Progenitor cell of endocrine pancreas (in vitro differentiated cells): ENCODE data around the gene STX19. TPM values are rescaled to one million over a fixed set of nuclear protein-coding genes. Genes with fewer than 3 reads are reported as not detected.
"Not testable (repeated sequence)": the region's sequence is repeated elsewhere in the genome, so short reads cannot be mapped to it uniquely, and the experiment has no call there.

Experiments used
- DNase-seq: peaks from one replicate; pipeline ENCODE4 v3.0.0; 2021; ENCODE audit warnings: low spot score; ENCODE audit not compliant: unreplicated experiment
- H3K27ac Mint-ChIP-seq: 2 replicates; pipeline ENCODE4 v1.8.0; 2021; ENCODE audit warnings: mild to moderate bottlenecking, moderate library complexity, mixed read lengths
- H3K27me3 Mint-ChIP-seq: 2 replicates; pipeline ENCODE4 v1.8.0; 2021; ENCODE audit warnings: mixed read lengths
- H3K36me3 Mint-ChIP-seq: 2 replicates; pipeline ENCODE4 v1.8.0; 2022; ENCODE audit warnings: mixed read lengths; ENCODE audit not compliant: insufficient read depth
- H3K4me1 Mint-ChIP-seq: 2 replicates; pipeline ENCODE4 v1.8.0; 2021; ENCODE audit warnings: low read depth, mixed read lengths
- H3K4me3 Mint-ChIP-seq: 2 replicates; pipeline ENCODE4 v1.8.0; 2021; ENCODE audit warnings: low read depth, mild to moderate bottlenecking, moderate library complexity, mixed read lengths
- H3K9me3 Mint-ChIP-seq: 2 replicates; pipeline ENCODE4 v1.8.0; 2021; ENCODE audit warnings: low read depth, mixed read lengths
- CTCF ChIP-seq: fragments of 200-600 bp; sonication (generic); IDR thresholded peaks from one replicate; pipeline ENCODE4 v1.5.0; 2021; ENCODE audit warnings: antibody characterized with exemption, mild to moderate bottlenecking; ENCODE audit not compliant: unreplicated experiment
- total RNA-seq: library from RNA; stranded (reverse); gene quantifications from 2 replicates; pipeline ENCODE4 v1.2.1, GENCODE V29; 2021

Gene STX19
- total RNA-seq, 1 donor from 2014 or later = not detected

GRCh38 chr3:94062513-94063404 lies 34.4 kb upstream of the STX19 start, which contains the start of the genes DHFR2 and NSUN3:
Gene DHFR2, minus strand, starts transcription at chr3:94062916. Its CDS starts 1,405 bp downstream, at chr3:94061511.
Gene NSUN3, plus strand, starts transcription at chr3:94063061. Its CDS starts 66 bp downstream, at chr3:94063127.
- Mint-ChIP-seq H3K36me3 (peaks cover 17% of the 10 kb centered on the region), H3K4me1 (peaks cover 26% of the 10 kb centered on the region), H3K27ac (peak within 1 kb of the TSS; percentile 100), H3K9me3 (no peaks in the 10 kb centered on the region), H3K27me3 (no peaks in the 10 kb centered on the region), H3K4me3 (peak within 1 kb of the TSS; percentile 95)
- peak; percentile 75 for DNase-seq
- no peak for TF ChIP-seq CTCF

GRCh38 chr3:94061297-94061696 lies 32.9 kb upstream of the STX19 start:
- no peak for DNase-seq
- Mint-ChIP-seq H3K4me1 (peaks cover 21% of the 10 kb centered on the region), H3K4me3 (no peak overlapping the region), H3K27me3 (no peaks in the 10 kb centered on the region), H3K36me3 (peaks cover 7% of the 10 kb centered on the region), H3K27ac (no peak overlapping the region), H3K9me3 (no peaks in the 10 kb centered on the region)
- TF ChIP-seq CTCF = no peak

GRCh38 chr3:94050546-94050945 lies 22.1 kb upstream of the STX19 start:
- H3K4me1 Mint-ChIP-seq = no peaks in the 10 kb centered on the region
- no peaks in the 10 kb centered on the region for H3K9me3 Mint-ChIP-seq
- H3K27ac Mint-ChIP-seq = no peak overlapping the region
- no peak overlapping the region for H3K4me3 Mint-ChIP-seq
- TF ChIP-seq CTCF = no peak
- no peak for DNase-seq
- H3K36me3 Mint-ChIP-seq = peaks cover 2% of the 10 kb centered on the region
- H3K27me3 Mint-ChIP-seq = no peaks in the 10 kb centered on the region

- peaks cover 3% of the 10 kb centered on the region for H3K9me3 Mint-ChIP-seq
- no peaks in the 10 kb centered on the region for H3K27me3 Mint-ChIP-seq
- no peak for TF ChIP-seq CTCF
- H3K36me3 Mint-ChIP-seq = peaks cover 11% of the 10 kb centered on the region
- no peak overlapping the region for H3K4me3 Mint-ChIP-seq
- no peaks in the 10 kb centered on the region for H3K4me1 Mint-ChIP-seq
- DNase-seq = no peak
- no peak overlapping the region for H3K27ac Mint-ChIP-seq
Measured at GRCh38 chr3:94049267-94049666, 20.9 kb upstream of the STX19 start.

- Mint-ChIP-seq H3K9me3 (peaks cover 6% of the 10 kb centered on the region), H3K27ac (no peak overlapping the region), H3K4me1 (no peaks in the 10 kb centered on the region), H3K27me3 (no peaks in the 10 kb centered on the region), H3K4me3 (no peak overlapping the region), H3K36me3 (peaks cover 23% of the 10 kb centered on the region)
- TF ChIP-seq CTCF = no peak
- DNase-seq = no peak
Measured at GRCh38 chr3:94046533-94046932, 18.1 kb upstream of the STX19 start.

GRCh38 chr3:94044100-94044936 lies 15.9 kb upstream of the STX19 start:
- not testable (repeated sequence) for H3K4me1 Mint-ChIP-seq, H3K4me3 Mint-ChIP-seq, H3K9me3 Mint-ChIP-seq, DNase-seq, H3K27me3 Mint-ChIP-seq
- Mint-ChIP-seq H3K27ac (peak overlapping the region; percentile 88), H3K36me3 (peaks cover 29% of the 10 kb centered on the region)
